Coronary artery (tissue), 2 donors: ENCODE data around the gene SYNCRIP.

Experiments used
- DNase-seq: peaks from one replicate; pipeline ENCODE4 v3.0.0-alpha.2; 2017; ENCODE audit warnings: low spot score
- H3K27ac ChIP-seq, 2 donors: fragments of 200-600 bp; sonication (generic); one replicate each; pipeline ENCODE4 v1.5.1; 2016 to 2019
- H3K4me3 ChIP-seq: fragments of 200-600 bp; sonication (generic); 2 replicates; pipeline ENCODE4 v1.5.1; 2016; ENCODE audit warnings: mild to moderate bottlenecking, moderate library complexity
- CTCF ChIP-seq: fragments of 200-600 bp; sonication (generic); IDR thresholded peaks from one replicate; pipeline ENCODE4 v1.5.1; 2019; ENCODE audit warnings: antibody characterized with exemption

Gene SYNCRIP

GRCh38 chr6:85675030-85675819 is 32.5 kb upstream of the SYNCRIP start:
- no peak for DNase-seq
- Histone ChIP-seq H3K4me3 (peak overlapping the region; percentile 89), H3K27ac (peak overlapping the region; percentile 40 to 52)
- no peak for TF ChIP-seq CTCF

DNA sequence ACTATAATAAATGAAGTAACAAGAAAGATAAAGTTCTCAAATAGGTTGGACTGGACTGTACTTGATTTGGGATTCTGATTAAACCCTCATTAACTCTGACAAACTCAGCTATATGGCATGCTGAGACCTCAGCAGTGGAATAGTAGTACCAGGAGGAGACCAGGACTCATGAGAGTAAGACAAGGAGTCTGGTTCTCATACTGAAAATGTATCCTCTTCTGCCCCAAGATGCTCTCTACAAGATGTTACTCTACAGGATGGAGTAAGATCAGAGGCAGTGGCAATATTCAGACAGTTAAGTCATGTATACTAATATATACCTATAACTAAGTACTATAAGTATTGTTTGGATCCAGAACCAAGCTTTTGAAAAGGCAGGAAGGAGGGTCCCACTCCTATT is 31.9 kb upstream of the SYNCRIP start:
- DNase-seq = no peak
- TF ChIP-seq CTCF = no peak
- Histone ChIP-seq H3K4me3 (peak overlapping the region; percentile 89), H3K27ac (peak overlapping the region in 1 of 2 donors; percentile 40)

GRCh38 chr6:85673198-85674139 is 30.8 kb upstream of the SYNCRIP start:
- Histone ChIP-seq H3K27ac (no peak overlapping the region), H3K4me3 (no peak overlapping the region)
- no peak for DNase-seq
- TF ChIP-seq CTCF = no peak

GRCh38 chr6:85672623-85673022 is 29.9 kb upstream of the SYNCRIP start:
- DNase-seq = no peak
- no peak for TF ChIP-seq CTCF
- Histone ChIP-seq H3K4me3 (no peak overlapping the region), H3K27ac (no peak overlapping the region)

DNA sequence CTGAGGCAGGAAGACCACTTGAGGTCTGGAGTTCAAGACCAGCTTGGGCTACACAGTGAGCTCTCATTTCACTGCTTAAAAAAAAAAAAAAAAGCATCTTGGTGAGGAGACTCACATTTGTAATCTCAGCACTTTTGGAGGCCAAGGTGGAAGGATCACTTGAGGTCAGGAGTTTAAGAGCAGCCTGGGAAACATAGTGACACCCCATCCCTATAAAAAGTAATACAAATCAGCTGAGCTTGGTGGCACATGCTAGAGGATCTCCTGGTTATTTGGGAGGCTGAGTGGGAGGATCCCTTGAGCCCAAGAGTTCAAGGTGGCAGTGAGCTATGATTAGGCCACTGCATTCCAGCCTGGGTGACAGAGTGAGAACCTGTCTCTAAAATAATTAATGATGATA is 29.4 kb upstream of the SYNCRIP start:
- no peak for TF ChIP-seq CTCF
- no peak for DNase-seq
- H3K4me3 ChIP-seq = no peak overlapping the region
- no peak overlapping the region for H3K27ac ChIP-seq

DNA sequence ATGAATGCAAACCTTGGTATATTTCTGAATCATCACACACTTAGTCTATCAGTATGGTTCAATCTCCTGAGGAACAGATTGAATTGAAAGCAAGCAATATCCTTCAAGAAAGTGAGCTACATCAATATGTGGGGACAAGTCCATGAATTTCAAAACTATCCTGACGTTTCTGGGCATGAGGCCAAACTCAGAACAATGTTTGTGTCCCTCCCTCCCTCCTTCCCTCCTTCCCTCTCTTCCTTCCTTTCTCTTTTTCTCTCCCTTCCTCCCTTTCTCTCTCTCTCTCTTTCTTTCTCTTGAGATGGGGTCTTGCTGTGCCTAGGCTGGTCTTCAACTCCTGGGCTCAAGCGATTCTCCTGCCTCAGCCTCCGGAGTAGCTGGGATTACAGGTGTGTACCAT is 27.9 kb upstream of the SYNCRIP start:
- H3K27ac ChIP-seq = no peak overlapping the region
- H3K4me3 ChIP-seq = no peak overlapping the region
- DNase-seq = no peak
- TF ChIP-seq CTCF = no peak
